GM23338 (cell line): ENCODE results near the gene PCDHGA1. TPM values are rescaled to one million over a fixed set of nuclear protein-coding genes. Genes with fewer than 3 reads are reported as not detected.
A peak's percentile ranks its signal among the peaks of the same experiment; 100 is the strongest.

Experiments
- ATAC-seq: fragments of 200-7000 bp; cut with Tn5 transposase; 3 replicates; pipeline ENCODE4 v1.9.1; 2020
- DNase-seq: peaks from one replicate; pipeline ENCODE4 v3.0.0-alpha.2; 2015; ENCODE audit warnings: low spot score
- H2AFZ ChIP-seq: fragments of 200-600 bp; sonication (generic); 2 replicates; pipeline ENCODE4 v1.8.0; 2016; ENCODE audit warnings: antibody characterized with exemption, mild to moderate bottlenecking, moderate library complexity
- H3F3A ChIP-seq: fragments of 200-600 bp; sonication (generic); replicated peaks from 2 replicates; pipeline ENCODE4 v1.8.0; 2017; ENCODE audit warnings: antibody characterized with exemption, mixed run types, low read depth
- H3K27ac ChIP-seq: fragments of 200-600 bp; sonication (generic); 2 replicates; pipeline ENCODE4 v1.6.1; 2016; ENCODE audit warnings: low read depth
- H3K27me3 ChIP-seq: fragments of 200-600 bp; sonication (generic); 2 replicates; pipeline ENCODE4 v1.8.0; 2016; ENCODE audit warnings: mild to moderate bottlenecking, mixed run types, moderate library complexity; ENCODE audit not compliant: insufficient read depth
- H3K36me3 ChIP-seq: fragments of 200-600 bp; sonication (generic); 2 replicates; pipeline ENCODE4 v1.8.0; 2016; ENCODE audit warnings: mild to moderate bottlenecking; ENCODE audit not compliant: insufficient read depth
- H3K4me1 ChIP-seq: fragments of 200-600 bp; sonication (generic); 2 replicates; pipeline ENCODE4 v1.8.0; 2016; ENCODE audit warnings: mild to moderate bottlenecking, moderate library complexity; ENCODE audit not compliant: insufficient read depth
- H3K4me2 ChIP-seq: fragments of 200-600 bp; sonication (generic); 2 replicates; pipeline ENCODE4 v1.7.1; 2017; ENCODE audit warnings: mixed run types
- H3K4me3 ChIP-seq: fragments of 200-600 bp; sonication (generic); 2 replicates; pipeline ENCODE4 v1.6.1; 2016; ENCODE audit warnings: mixed run types
- H3K79me2 ChIP-seq: fragments of 200-600 bp; sonication (generic); replicated peaks from 2 replicates; pipeline ENCODE4 v1.8.0; 2017; ENCODE audit warnings: mild to moderate bottlenecking; ENCODE audit not compliant: insufficient read depth
- H3K9me2 ChIP-seq: fragments of 200-600 bp; sonication (generic); 2 replicates; pipeline ENCODE4 v1.8.0; 2017; ENCODE audit not compliant: insufficient read depth
- H4K20me1 ChIP-seq: fragments of 200-600 bp; sonication (generic); replicated peaks from 2 replicates; pipeline ENCODE4 v1.8.0; 2017; ENCODE audit warnings: mild to moderate bottlenecking; ENCODE audit not compliant: insufficient read depth
- H3K27ac Mint-ChIP-seq: 2 replicates; pipeline ENCODE4 v1.8.0; 2020; ENCODE audit warnings: inconsistent platforms, mild to moderate bottlenecking, moderate library complexity, mixed read lengths
- H3K27me3 Mint-ChIP-seq: 3 replicates; pipeline ENCODE4 v1.8.0; 2022; ENCODE audit warnings: low read depth, mild to moderate bottlenecking, moderate library complexity, mixed read lengths, inconsistent platforms; ENCODE audit not compliant: insufficient read depth, poor library complexity
- H3K36me3 Mint-ChIP-seq: 3 replicates; pipeline ENCODE4 v1.8.0; 2021; ENCODE audit warnings: low read depth, mild to moderate bottlenecking, inconsistent platforms, moderate library complexity, mixed read lengths
- H3K4me1 Mint-ChIP-seq: 3 replicates; pipeline ENCODE4 v1.8.0; 2020; ENCODE audit warnings: mild to moderate bottlenecking, inconsistent platforms, mixed read lengths
- H3K4me3 Mint-ChIP-seq: 3 replicates; pipeline ENCODE4 v1.8.0; 2021; ENCODE audit warnings: moderate library complexity, mild to moderate bottlenecking, inconsistent platforms, mixed read lengths
- H3K9me3 Mint-ChIP-seq: 3 replicates; pipeline ENCODE4 v1.8.0; 2020; ENCODE audit warnings: moderate library complexity, mild to moderate bottlenecking, inconsistent platforms, mixed read lengths
- CTCF ChIP-seq, 2 experiments: fragments of 200-600 bp in 1 of 2; sonication (generic) in 1 of 2; conservative IDR thresholded peaks; 2 replicates each; pipeline versions ENCODE4 v1.5.1 to v1.6.1; 2016 to 2017; ENCODE audit warnings: antibody characterized with exemption in 2 of 2, low read depth in 2 of 2, mild to moderate bottlenecking in 2 of 2, moderate library complexity in 1 of 2
- ETS1 ChIP-seq: IDR thresholded peaks from 2 replicates; pipeline ENCODE4 v1.6.1; 2016; ENCODE audit warnings: antibody characterized with exemption
- EZH2 ChIP-seq: fragments of 200-600 bp; sonication (generic); IDR thresholded peaks from one replicate; pipeline ENCODE4 v1.8.0; 2017; ENCODE audit warnings: antibody characterized with exemption, mild to moderate bottlenecking, low read depth; ENCODE audit not compliant: unreplicated experiment
- NANOG ChIP-seq: IDR thresholded peaks from 2 replicates; pipeline ENCODE4 v1.6.1; 2016; ENCODE audit warnings: antibody characterized with exemption, borderline replicate concordance
- polyA plus RNA-seq: library from polyadenylated mRNA; unstranded; fragments of >200 nt; fragmentation: Nextera tagmentation; extraction: Ambion mirVana; gene quantifications from 2 replicates; pipeline ENCODE4 v1.2.1, GENCODE V29; 2016
- total RNA-seq: library from RNA; depleted of rRNA; stranded (reverse); fragments of >200 nt; shearing (Covaris generic); gene quantifications from 2 replicates; pipeline ENCODE4 v1.2.3, GENCODE V29; 2014

The PCDHGA1 gene
- total and polyA plus RNA-seq, 2 experiments from 2014 or later = 0.39 to 1.7 TPM

GRCh38 chr5:141343242-141343952 is 13.1 kb downstream of the PCDHGA1 start, which contains the start of gene PCDHGA3:
TSS of gene PCDHGA3 (plus strand) at chr5:141343829. CDS start at chr5:141344034, 205 bp downstream.
- Histone ChIP-seq H3K36me3 (no peaks in the 10 kb centered on the region), H3K9me2 (no peaks in the 10 kb centered on the region), H3K27me3 (no peaks in the 10 kb centered on the region), H3F3A (no peaks in the 10 kb centered on the region), H3K79me2 (no peaks in the 10 kb centered on the region), H3K4me1 (no peaks in the 10 kb centered on the region), H2AFZ (peak within 1 kb of the TSS; percentile 66; the same call in 1 of the 2 replicates), H3K27ac (no peak within 1 kb of the TSS), H4K20me1 (no peaks in the 10 kb centered on the region), H3K4me2 (no peak within 1 kb of the TSS), H3K4me3 (no peak within 1 kb of the TSS)
- no peak for TF ChIP-seq EZH2
- peak; percentile 72 to 74 for TF ChIP-seq CTCF (conservative IDR thresholded peaks at IDR 0.05; ENCODE audit: low read depth in 2 of 2)
- Mint-ChIP-seq H3K27ac (no peak within 1 kb of the TSS), H3K9me3 (peaks cover 76% of the 10 kb centered on the region), H3K4me3 (no peak within 1 kb of the TSS), H3K27me3 (peaks cover 2% of the 10 kb centered on the region), H3K36me3 (peaks cover 38% of the 10 kb centered on the region), H3K4me1 (no peaks in the 10 kb centered on the region; the same call in 2 of the 3 replicates)
- no peak for ATAC-seq
- peak; percentile 79 for DNase-seq

- Histone ChIP-seq H3K36me3 (no peaks in the 10 kb centered on the region), H3K4me2 (no peak overlapping the region), H2AFZ (peak overlapping the region; percentile 66; the same call in 1 of the 2 replicates), H3K27ac (no peak overlapping the region), H3K27me3 (no peaks in the 10 kb centered on the region), H3K79me2 (no peaks in the 10 kb centered on the region), H3F3A (no peaks in the 10 kb centered on the region), H3K4me1 (no peaks in the 10 kb centered on the region), H4K20me1 (no peaks in the 10 kb centered on the region), H3K9me2 (no peaks in the 10 kb centered on the region), H3K4me3 (no peak overlapping the region)
- H3K4me3 Mint-ChIP-seq = no peak overlapping the region
- TF ChIP-seq CTCF (conservative IDR thresholded peaks at IDR 0.05; ENCODE audit: low read depth in 2 of 2) = 0 out of 4 replicates have a peak, but pooled peaks of 1 of the 2 experiments have one; percentile 8
- TF ChIP-seq EZH2 = no peak
- ATAC-seq (no peak), DNase-seq (no peak)
- peaks cover 34% of the 10 kb centered on the region for H3K36me3 Mint-ChIP-seq
- H3K9me3 Mint-ChIP-seq = peaks cover 70% of the 10 kb centered on the region
- H3K27ac Mint-ChIP-seq = no peak overlapping the region
- H3K4me1 Mint-ChIP-seq = no peaks in the 10 kb centered on the region; the same call in 2 of the 3 replicates
- H3K27me3 Mint-ChIP-seq = peaks cover 2% of the 10 kb centered on the region
Measured at GRCh38 chr5:141343953-141344463, 13.7 kb downstream of the PCDHGA1 start.

GRCh38 chr5:141345327-141345726 is 15.0 kb downstream of the PCDHGA1 start:
- Mint-ChIP-seq H3K9me3 (peaks cover 64% of the 10 kb centered on the region), H3K4me3 (no peak overlapping the region; the same call in 2 of the 3 replicates), H3K4me1 (peaks cover 2% of the 10 kb centered on the region; the same call in 2 of the 3 replicates), H3K27me3 (peaks cover 7% of the 10 kb centered on the region), H3K36me3 (peaks cover 36% of the 10 kb centered on the region), H3K27ac (no peak overlapping the region)
- DNase-seq (no peak), ATAC-seq (no peak)
- no peaks in the 10 kb centered on the region for H3F3A ChIP-seq
- H3K36me3 ChIP-seq = no peaks in the 10 kb centered on the region
- no peak overlapping the region for H2AFZ ChIP-seq
- TF ChIP-seq NANOG (no peak), ETS1 (no peak), CTCF (conservative IDR thresholded peaks at IDR 0.05; ENCODE audit: low read depth in 2 of 2) (peak; percentile 28 to 46; a peak in 2 of 4 replicates)
- H3K79me2 ChIP-seq = no peaks in the 10 kb centered on the region
- no peaks in the 10 kb centered on the region for H3K27me3 ChIP-seq
- H3K4me2 ChIP-seq = no peak overlapping the region
- H3K4me1 ChIP-seq = no peaks in the 10 kb centered on the region
- H3K27ac ChIP-seq = no peak overlapping the region
- no peaks in the 10 kb centered on the region for H3K9me2 ChIP-seq
- H3K4me3 ChIP-seq = no peak overlapping the region
- H4K20me1 ChIP-seq = no peaks in the 10 kb centered on the region
